Measurements from ENCODE around the gene NR6A1. TPM values are rescaled to one million over a fixed set of nuclear protein-coding genes. Genes with fewer than 3 reads are reported as not detected.

The NR6A1 gene
- total RNA-seq, 1 donor from 2014 or later = 1.2 TPM

GRCh38 chr9:124768750-124769548 lies 2.2 kb downstream of the NR6A1 start:
- no peaks in the 10 kb centered on the region for H3K27me3 ChIP-seq
- no peak for DNase-seq (ENCODE audit: extremely low spot score in 2 of 2)
- no peak for TF ChIP-seq CTCF (IDR thresholded peaks at IDR 0.05)
- TF ChIP-seq POLR2A (IDR thresholded peaks at IDR 0.05) = no peak
- no peak for TF ChIP-seq POLR2AphosphoS5 (IDR thresholded peaks at IDR 0.05; ENCODE audit: insufficient read depth in 1 of 2, low read depth in 1 of 2)
- peaks cover 26% of the 10 kb centered on the region for H3K4me1 ChIP-seq
- no peak overlapping the region for H3K27ac ChIP-seq
- H3K9me3 ChIP-seq = no peaks in the 10 kb centered on the region
- H3K4me3 ChIP-seq = peak overlapping the region; percentile 57 to 79
- intact Hi-C loops (cut with DNase I) = no loop called here
- H3K36me3 ChIP-seq = no peaks in the 10 kb centered on the region

GRCh38 chr9:124768334-124768733 lies 2.8 kb downstream of the NR6A1 start:
- no peak overlapping the region for H3K4me3 ChIP-seq
- no peak for DNase-seq (ENCODE audit: extremely low spot score in 2 of 2)
- no peaks in the 10 kb centered on the region for H3K9me3 ChIP-seq
- no peaks in the 10 kb centered on the region for H3K27me3 ChIP-seq
- TF ChIP-seq POLR2AphosphoS5 (IDR thresholded peaks at IDR 0.05; ENCODE audit: insufficient read depth in 1 of 2, low read depth in 1 of 2) (no peak), CTCF (IDR thresholded peaks at IDR 0.05) (no peak), POLR2A (IDR thresholded peaks at IDR 0.05) (no peak)
- intact Hi-C loops (cut with DNase I) = no loop called here
- H3K27ac ChIP-seq = no peak overlapping the region
- H3K36me3 ChIP-seq = no peaks in the 10 kb centered on the region
- H3K4me1 ChIP-seq = peaks cover 26% of the 10 kb centered on the region

- Histone ChIP-seq H3K4me3 (no peak overlapping the region), H3K27ac (no peak overlapping the region), H3K9me3 (no peaks in the 10 kb centered on the region), H3K4me1 (peaks cover 26% of the 10 kb centered on the region), H3K36me3 (no peaks in the 10 kb centered on the region), H3K27me3 (no peaks in the 10 kb centered on the region)
- no peak for TF ChIP-seq POLR2A (IDR thresholded peaks at IDR 0.05)
- TF ChIP-seq POLR2AphosphoS5 (IDR thresholded peaks at IDR 0.05; ENCODE audit: insufficient read depth in 1 of 2, low read depth in 1 of 2) = no peak
- TF ChIP-seq CTCF (IDR thresholded peaks at IDR 0.05) = no peak
- DNase-seq (ENCODE audit: extremely low spot score in 2 of 2) = no peak
- intact Hi-C loops (cut with DNase I) = no loop called here
Measured at GRCh38 chr9:124767821-124768220, 3.3 kb downstream of the NR6A1 start.

- no peaks in the 10 kb centered on the region for H3K27me3 ChIP-seq
- H3K4me3 ChIP-seq = no peak overlapping the region
- H3K36me3 ChIP-seq = no peaks in the 10 kb centered on the region
- intact Hi-C loops (cut with DNase I) = no loop called here
- no peak overlapping the region for H3K27ac ChIP-seq
- H3K9me3 ChIP-seq = no peaks in the 10 kb centered on the region
- TF ChIP-seq POLR2AphosphoS5 (IDR thresholded peaks at IDR 0.05; ENCODE audit: insufficient read depth in 1 of 2, low read depth in 1 of 2) = no peak
- no peak for TF ChIP-seq CTCF (IDR thresholded peaks at IDR 0.05)
- no peak for TF ChIP-seq POLR2A (IDR thresholded peaks at IDR 0.05)
- peaks cover 22% of the 10 kb centered on the region for H3K4me1 ChIP-seq
- DNase-seq (ENCODE audit: extremely low spot score in 2 of 2) = no peak
Measured at GRCh38 chr9:124766815-124767554, 4.1 kb downstream of the NR6A1 start.

- intact Hi-C loops (cut with DNase I) = no loop called here
- DNase-seq (ENCODE audit: extremely low spot score in 2 of 2) = no peak
- H3K4me1 ChIP-seq = peaks cover 19% of the 10 kb centered on the region
- no peaks in the 10 kb centered on the region for H3K27me3 ChIP-seq
- no peaks in the 10 kb centered on the region for H3K36me3 ChIP-seq
- no peak for TF ChIP-seq CTCF (IDR thresholded peaks at IDR 0.05)
- no peak overlapping the region for H3K4me3 ChIP-seq
- no peak overlapping the region for H3K27ac ChIP-seq
- H3K9me3 ChIP-seq = no peaks in the 10 kb centered on the region
Measured at GRCh38 chr9:124766326-124766725, 4.8 kb downstream of the NR6A1 start.
